SK-N-DZ (cell line): Measurements from ENCODE around the gene GLG1.

Experiments used
- DNase-seq: peaks from one replicate; pipeline ENCODE4 v3.0.0-alpha.2; 2015; ENCODE audit warnings: low spot score

Gene GLG1

DNA sequence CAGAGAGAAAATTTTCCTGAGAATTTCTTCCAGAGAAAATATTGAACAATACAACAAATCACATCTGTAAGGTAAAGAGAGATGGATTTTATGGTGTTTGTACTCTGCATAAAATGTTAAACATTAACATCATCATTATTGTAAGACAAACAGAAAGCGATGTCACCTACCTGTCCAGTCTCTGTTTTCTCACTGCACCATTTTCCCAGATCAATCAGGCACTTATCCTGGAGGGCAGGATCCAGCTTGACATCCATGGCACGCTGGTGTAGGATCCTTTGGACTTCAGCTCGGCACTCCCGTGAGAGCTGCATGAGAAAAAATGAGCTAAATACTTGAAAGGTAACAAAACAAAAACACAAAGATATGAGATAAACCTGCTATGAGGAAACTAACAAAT, 129.7 kb downstream of the GLG1 start:
- no peak for DNase-seq

GRCh38 chr16:74474416-74474815, 132.5 kb downstream of the GLG1 start:
- DNase-seq: no peak

- no peak for DNase-seq
Measured at GRCh38 chr16:74472540-74472939, 134.4 kb downstream of the GLG1 start.

GRCh38 chr16:74472010-74472409, 134.9 kb downstream of the GLG1 start:
- no peak for DNase-seq

- DNase-seq: no peak
Measured at GRCh38 chr16:74469946-74470478, 136.9 kb downstream of the GLG1 start.

- no peak for DNase-seq
Measured at GRCh38 chr16:74468807-74469525, 137.9 kb downstream of the GLG1 start.

- no peak for DNase-seq
Measured at GRCh38 chr16:74466872-74467271, 140.0 kb downstream of the GLG1 start.

- no peak for DNase-seq
Measured at GRCh38 chr16:74465851-74466685, 140.8 kb downstream of the GLG1 start.

GRCh38 chr16:74465281-74465680, 141.6 kb downstream of the GLG1 start:
- DNase-seq: no peak

DNA sequence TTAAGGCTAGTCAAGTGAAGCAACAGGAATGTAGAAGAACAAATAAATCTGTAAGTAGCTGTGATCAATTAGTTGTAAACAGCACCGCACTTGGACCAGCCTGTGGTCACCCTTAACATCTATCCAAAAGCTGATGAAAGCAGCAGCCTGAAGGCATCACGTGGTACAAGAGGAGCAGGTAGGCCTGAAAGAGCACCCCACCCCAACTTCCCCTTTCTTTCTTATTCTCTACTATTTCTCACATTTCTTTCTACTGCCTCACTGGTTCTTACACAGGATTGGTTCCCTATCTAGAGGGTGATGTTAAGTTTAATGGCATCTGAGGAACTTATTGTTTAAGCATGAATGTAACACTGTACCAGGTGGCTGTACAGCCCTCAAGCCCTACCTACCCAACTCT, 143.0 kb downstream of the GLG1 start:
- no peak for DNase-seq

DNA sequence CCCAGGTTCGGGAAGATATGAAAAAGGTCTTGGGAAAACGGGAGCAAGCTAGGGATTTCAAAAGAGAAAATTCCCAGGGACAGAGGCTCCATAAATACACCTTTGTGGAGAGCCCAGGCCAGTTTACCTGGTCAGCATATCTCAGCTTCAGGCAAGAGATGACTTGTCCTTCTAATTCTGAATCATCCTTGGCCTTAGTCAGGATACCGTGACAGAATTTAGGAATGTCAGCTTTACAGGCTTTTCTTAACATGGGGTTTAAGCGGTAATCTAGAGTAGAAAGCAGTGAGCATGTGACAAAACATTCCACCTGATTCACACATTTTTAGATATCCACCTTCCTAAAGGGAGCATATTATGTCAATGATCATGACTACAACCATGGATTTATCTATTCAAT, 144.6 kb downstream of the GLG1 start:
- no peak for DNase-seq

DNA sequence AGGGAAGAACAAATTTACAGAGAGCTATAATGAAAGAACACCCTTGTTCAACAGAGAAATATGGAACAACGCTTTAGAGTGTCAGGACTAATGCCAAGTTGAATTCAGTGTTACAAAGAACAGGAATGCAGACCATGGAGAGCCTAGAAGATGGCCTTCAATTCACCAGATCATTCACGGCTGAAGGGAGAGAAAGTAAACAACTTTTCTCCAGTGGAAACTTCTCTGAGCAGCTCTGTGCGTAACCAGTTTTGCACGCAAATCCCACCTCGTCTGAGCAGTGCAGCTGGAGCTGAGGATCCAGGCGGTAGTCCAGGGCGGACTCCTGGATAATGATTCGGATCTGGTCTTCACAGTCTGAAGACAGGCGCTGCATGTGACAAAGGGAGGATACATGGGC, 145.1 kb downstream of the GLG1 start:
- DNase-seq: no peak

DNA sequence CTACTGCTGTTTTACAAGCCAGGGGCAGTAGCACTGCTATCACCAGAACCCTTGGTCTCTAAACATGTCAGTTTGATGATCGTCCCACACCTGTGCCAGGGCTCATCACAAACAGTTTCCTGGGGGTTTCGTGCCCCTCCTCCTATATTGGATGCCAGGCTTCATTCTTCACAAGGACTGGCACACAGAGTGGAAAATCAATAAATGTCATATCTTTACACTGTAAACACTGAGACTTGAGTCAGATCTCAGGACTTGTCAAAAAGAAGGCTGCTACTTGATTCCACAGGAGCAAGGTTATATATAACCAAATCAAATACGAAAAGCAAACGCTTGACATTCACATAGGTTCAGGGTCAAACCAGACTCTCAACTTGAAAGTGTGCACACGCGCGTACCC, 146.4 kb downstream of the GLG1 start:
- DNase-seq: no peak

- DNase-seq: no peak
Measured at GRCh38 chr16:74456290-74456625, 150.7 kb downstream of the GLG1 start.

GRCh38 chr16:74455619-74456289, 151.2 kb downstream of the GLG1 start:
- no peak for DNase-seq

DNA sequence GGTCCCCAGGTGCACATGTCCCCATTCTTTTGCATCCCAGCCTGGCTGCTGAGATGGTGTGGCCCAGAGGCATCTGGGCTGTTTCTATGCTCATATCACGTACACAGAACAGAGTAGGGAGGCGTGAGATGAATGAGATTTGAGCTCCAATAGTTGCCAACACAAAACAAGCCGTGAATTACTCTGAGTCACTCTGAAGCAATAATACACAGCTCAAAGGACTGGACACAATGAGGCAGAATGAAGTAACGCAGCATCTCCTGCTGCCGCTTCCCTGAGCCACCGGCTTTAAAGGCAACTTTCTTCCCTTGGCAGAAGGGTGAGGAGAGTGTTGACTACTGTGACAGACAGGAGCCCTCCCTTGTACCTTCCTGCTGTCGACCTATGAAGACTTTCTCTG, 151.7 kb downstream of the GLG1 start:
- DNase-seq: no peak

DNA sequence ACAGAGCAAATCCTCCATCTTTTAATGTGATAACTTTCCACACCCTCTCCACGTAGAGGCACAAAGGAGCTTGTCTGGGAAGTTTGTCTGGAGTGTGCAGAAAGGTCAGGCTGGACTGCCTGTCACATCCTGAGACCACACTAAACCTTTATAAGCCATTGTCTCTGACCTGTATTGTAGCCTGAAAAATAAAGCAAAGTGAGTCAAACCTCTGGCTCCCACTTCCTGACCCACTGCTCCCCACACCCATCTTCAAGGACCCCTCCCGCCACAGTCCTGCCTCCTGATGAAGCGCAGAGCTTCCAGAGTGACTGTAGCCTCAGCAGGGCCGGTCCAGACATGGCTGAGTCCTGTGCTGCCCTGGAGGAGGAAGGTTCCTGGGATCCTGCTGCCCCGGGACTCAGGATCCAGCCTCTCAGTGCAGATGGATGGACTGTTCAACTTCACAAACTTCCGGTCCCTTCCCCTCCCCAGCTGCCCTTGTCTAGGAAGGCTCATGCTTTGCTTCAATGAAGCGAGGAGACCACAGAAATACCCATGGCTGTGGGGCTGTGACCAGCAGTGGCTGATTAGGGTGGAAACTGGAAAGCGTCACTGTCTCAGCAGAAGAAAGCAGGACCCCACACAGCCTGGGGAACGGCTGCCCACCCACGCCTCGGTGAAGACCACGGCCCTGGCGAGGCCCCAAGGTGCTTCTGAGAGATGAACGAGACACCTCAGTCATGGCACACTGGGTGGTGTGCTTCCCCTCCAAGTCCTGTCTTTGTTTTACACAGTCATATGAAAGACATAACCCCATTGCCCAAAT, 154.8 kb downstream of the GLG1 start:
- DNase-seq: no peak

- no peak for DNase-seq
Measured at GRCh38 chr16:74450967-74451760, 155.8 kb downstream of the GLG1 start.

DNA sequence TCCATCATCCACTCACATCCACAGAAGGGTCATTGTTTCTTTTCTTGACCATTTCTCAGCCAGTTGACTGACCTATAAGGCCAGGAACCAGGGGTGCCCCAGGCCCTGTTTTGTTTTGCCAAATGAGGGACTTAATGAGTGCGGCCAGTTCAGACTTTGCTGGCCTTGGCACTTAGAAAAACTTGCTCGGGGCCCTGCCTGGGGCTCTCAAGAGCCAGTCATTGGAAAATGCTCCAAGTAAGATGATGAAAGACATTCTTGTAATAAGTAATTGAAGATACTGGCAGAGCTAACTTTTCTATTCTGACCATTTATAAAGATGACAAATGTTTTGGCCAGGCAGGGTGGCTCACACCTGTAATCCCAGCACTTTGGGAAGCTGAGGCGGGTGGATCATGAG, 156.7 kb downstream of the GLG1 start:
- DNase-seq: no peak

- DNase-seq: no peak
Measured at GRCh38 chr16:74449470-74449869, 157.4 kb downstream of the GLG1 start.

GRCh38 chr16:74448990-74449389, 157.9 kb downstream of the GLG1 start:
- no peak for DNase-seq
